ENCODE data around the gene PPP1R14C. TPM values are rescaled to one million over a fixed set of nuclear protein-coding genes. Genes with fewer than 3 reads are reported as not detected.

The PPP1R14C gene
- polyA plus RNA-seq, 3 donors, result 0.11 TPM; not detected in 2

- no peak for DNase-seq
- TF ChIP-seq CTCF (IDR thresholded peaks at IDR 0.05), result no peak
- Mint-ChIP-seq H3K4me1 (no peaks in the 10 kb centered on the region), H3K36me3 (no peaks in the 10 kb centered on the region), H3K4me3 (no peak overlapping the region), H3K9me3 (peaks cover 0 to 9% (median 2%) of the 10 kb centered on the region in 7 donors), H3K27ac (no peak overlapping the region), H3K27me3 (ENCODE audit: low read depth in 3 of 3) (peaks cover 12 to 32% (median 13%) of the 10 kb centered on the region in 3 donors)
- Histone ChIP-seq H3K9me3 (replicated peaks in 1 of 2; ENCODE audit: control insufficient read depth in 1 of 2, insufficient read depth in 1 of 2, low read length in 2 of 2) (no peaks in the 10 kb centered on the region), H3K27me3 (ENCODE audit: control insufficient read depth in 2 of 2, insufficient read depth in 2 of 2, low read length in 2 of 2) (peaks cover 0 to 7% of the 10 kb centered on the region in 2 donors), H3K27ac (ENCODE audit: low read depth in 1 of 2, low read length in 2 of 2) (no peak overlapping the region), H3K79me2 (ENCODE audit: insufficient read depth, low read length) (no peaks in the 10 kb centered on the region), H3K36me3 (replicated peaks in 1 of 2; ENCODE audit: control insufficient read depth in 1 of 2, insufficient read depth in 2 of 2, low read length in 2 of 2) (no peaks in the 10 kb centered on the region), H2AFZ (ENCODE audit: insufficient read depth, low read depth, low read length, poor library complexity, severe bottlenecking) (no peak overlapping the region), H3K4me2 (replicated peaks; ENCODE audit: extremely low read depth, low read length, poor library complexity, severe bottlenecking) (no peak overlapping the region), H4K20me1 (ENCODE audit: insufficient read depth, low read length) (no peaks in the 10 kb centered on the region), H3K4me3 (replicated peaks in 1 of 3; ENCODE audit: low read depth in 2 of 3, low read length in 3 of 3) (no peak overlapping the region), H3K4me1 (ENCODE audit: control insufficient read depth in 1 of 2, insufficient read depth in 2 of 2, low read length in 2 of 2) (no peaks in the 10 kb centered on the region), H3K9ac (ENCODE audit: insufficient read depth, low read length, poor library complexity, severe bottlenecking) (no peak overlapping the region)
- intact Hi-C loops (cut with micrococcal nuclease), result no loop called here
Measured at GRCh38 chr6:150281767-150282166, 138.9 kb downstream of the PPP1R14C start.

GRCh38 chr6:150282806-150283205 is 140.0 kb downstream of the PPP1R14C start:
- H3K27me3 Mint-ChIP-seq (ENCODE audit: low read depth in 3 of 3), result peaks cover 12 to 28% (median 14%) of the 10 kb centered on the region in 3 donors

More at GRCh38 chr6:150282806-150283205, 140.0 kb downstream of the PPP1R14C start:
- Histone ChIP-seq H4K20me1 (ENCODE audit: insufficient read depth, low read length) (no peaks in the 10 kb centered on the region), H3K36me3 (replicated peaks in 1 of 2; ENCODE audit: control insufficient read depth in 1 of 2, insufficient read depth in 2 of 2, low read length in 2 of 2) (no peaks in the 10 kb centered on the region), H3K9me3 (replicated peaks in 1 of 2; ENCODE audit: control insufficient read depth in 1 of 2, insufficient read depth in 1 of 2, low read length in 2 of 2) (no peaks in the 10 kb centered on the region), H3K4me3 (replicated peaks in 1 of 3; ENCODE audit: low read depth in 2 of 3, low read length in 3 of 3) (no peak overlapping the region), H3K79me2 (ENCODE audit: insufficient read depth, low read length) (no peaks in the 10 kb centered on the region), H3K4me2 (replicated peaks; ENCODE audit: extremely low read depth, low read length, poor library complexity, severe bottlenecking) (no peak overlapping the region), H3K27ac (ENCODE audit: low read depth in 1 of 2, low read length in 2 of 2) (no peak overlapping the region), H3K4me1 (ENCODE audit: control insufficient read depth in 1 of 2, insufficient read depth in 2 of 2, low read length in 2 of 2) (no peaks in the 10 kb centered on the region), H2AFZ (ENCODE audit: insufficient read depth, low read depth, low read length, poor library complexity, severe bottlenecking) (no peak overlapping the region), H3K27me3 (ENCODE audit: control insufficient read depth in 2 of 2, insufficient read depth in 2 of 2, low read length in 2 of 2) (peaks cover 0 to 7% of the 10 kb centered on the region in 2 donors), H3K9ac (ENCODE audit: insufficient read depth, low read length, poor library complexity, severe bottlenecking) (no peak overlapping the region)
- DNase-seq, result no peak
- Mint-ChIP-seq H3K27ac (no peak overlapping the region), H3K4me1 (no peaks in the 10 kb centered on the region), H3K36me3 (no peaks in the 10 kb centered on the region), H3K4me3 (no peak overlapping the region), H3K9me3 (peaks cover 0 to 9% (median 2%) of the 10 kb centered on the region in 7 donors)
- intact Hi-C loops (cut with micrococcal nuclease), result no loop called here
- no peak for TF ChIP-seq CTCF (IDR thresholded peaks at IDR 0.05)
